GM12874 (cell line): ENCODE results near the gene RPS27L.

ENCODE experiments used
- TF ChIP-seq, protein P1 (sequence below): IDR thresholded peaks from 2 replicates; pipeline ENCODE4 v1.5.1; 2011; ENCODE audit warnings: low read depth, mild to moderate bottlenecking, control low read depth, low read length, moderate library complexity; ENCODE audit not compliant: insufficient read depth

Gene RPS27L

DNA sequence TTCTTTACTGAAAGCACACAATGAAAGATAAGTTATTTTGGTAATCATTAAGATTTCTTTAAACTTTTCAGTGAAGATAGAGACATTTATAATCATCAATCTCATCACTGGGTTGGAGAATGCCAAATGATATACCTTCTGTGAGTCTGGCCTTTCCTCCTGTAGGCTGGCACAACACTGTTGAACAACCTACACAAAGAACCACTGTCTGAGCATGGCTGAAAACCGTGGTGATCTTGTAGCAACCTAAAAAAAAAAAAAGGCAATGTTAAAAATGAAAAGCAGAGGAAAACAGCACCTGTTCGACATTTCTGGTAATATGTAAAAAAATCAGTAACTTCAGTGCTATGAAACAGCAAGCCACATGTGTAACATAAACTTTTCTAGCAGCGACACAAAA lies 1.8 kb downstream of the RPS27L start:
- TF ChIP-seq, protein P1, sequence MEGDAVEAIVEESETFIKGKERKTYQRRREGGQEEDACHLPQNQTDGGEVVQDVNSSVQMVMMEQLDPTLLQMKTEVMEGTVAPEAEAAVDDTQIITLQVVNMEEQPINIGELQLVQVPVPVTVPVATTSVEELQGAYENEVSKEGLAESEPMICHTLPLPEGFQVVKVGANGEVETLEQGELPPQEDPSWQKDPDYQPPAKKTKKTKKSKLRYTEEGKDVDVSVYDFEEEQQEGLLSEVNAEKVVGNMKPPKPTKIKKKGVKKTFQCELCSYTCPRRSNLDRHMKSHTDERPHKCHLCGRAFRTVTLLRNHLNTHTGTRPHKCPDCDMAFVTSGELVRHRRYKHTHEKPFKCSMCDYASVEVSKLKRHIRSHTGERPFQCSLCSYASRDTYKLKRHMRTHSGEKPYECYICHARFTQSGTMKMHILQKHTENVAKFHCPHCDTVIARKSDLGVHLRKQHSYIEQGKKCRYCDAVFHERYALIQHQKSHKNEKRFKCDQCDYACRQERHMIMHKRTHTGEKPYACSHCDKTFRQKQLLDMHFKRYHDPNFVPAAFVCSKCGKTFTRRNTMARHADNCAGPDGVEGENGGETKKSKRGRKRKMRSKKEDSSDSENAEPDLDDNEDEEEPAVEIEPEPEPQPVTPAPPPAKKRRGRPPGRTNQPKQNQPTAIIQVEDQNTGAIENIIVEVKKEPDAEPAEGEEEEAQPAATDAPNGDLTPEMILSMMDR: no peak

DNA sequence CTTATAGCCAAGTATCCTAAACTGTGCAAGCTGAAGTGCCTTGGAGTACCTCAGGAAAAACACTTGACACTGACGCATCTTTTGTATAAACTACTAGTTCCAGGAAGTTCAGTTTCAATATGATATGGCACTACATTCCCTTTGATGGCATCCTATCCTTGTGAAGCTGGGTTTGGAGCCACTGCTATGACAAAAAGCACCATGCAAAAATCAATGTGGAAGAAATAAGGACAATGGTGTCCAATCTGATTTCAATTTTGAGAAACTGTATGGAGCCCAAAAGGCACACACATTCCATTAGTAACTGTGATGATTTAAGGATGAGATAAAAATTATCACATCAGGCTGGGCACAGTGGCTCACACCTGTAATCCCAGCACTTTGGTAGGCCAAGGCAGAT lies 5.6 kb downstream of the RPS27L start:
- TF ChIP-seq, protein P1: no peak

DNA sequence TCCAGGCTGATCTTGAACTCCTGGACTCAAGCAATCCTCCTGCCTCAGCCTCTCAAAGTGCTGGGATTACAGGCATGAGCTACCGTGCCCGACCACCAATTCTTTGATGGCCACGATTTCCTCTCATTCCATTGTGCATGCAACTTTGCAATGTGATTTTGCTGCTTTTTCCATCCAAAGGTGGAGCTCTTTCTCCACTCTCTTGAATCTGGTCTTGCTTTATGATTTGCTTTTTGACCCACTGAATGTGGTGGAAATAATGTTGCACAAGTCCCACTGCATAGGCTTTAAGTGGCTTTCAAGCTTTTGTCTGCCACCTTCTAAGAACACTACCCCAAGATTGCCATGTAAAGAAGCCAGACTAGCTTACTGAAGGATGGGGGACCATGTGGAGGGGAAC lies 10.6 kb downstream of the RPS27L start:
- TF ChIP-seq, protein P1: no peak

DNA sequence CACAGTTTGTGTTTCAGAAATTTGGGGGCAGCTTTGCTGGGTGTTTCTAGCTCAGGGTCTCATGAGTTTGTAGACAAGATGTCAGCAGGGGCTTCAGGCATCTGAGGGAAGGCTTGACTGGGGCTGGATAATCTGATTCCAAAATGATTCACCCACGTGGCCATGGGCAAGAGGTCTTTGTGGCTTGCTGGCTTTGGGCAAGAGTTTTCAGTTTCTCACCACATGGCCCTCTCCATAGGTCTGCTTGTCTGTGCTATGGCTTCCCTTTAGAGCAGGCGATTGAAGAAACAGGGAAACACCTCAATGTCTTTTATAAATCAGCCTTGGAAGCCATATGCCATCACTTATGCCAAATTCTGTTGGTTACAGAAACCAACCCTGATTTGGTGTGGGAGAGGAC lies 11.9 kb downstream of the RPS27L start:
- TF ChIP-seq, protein P1: no peak

DNA sequence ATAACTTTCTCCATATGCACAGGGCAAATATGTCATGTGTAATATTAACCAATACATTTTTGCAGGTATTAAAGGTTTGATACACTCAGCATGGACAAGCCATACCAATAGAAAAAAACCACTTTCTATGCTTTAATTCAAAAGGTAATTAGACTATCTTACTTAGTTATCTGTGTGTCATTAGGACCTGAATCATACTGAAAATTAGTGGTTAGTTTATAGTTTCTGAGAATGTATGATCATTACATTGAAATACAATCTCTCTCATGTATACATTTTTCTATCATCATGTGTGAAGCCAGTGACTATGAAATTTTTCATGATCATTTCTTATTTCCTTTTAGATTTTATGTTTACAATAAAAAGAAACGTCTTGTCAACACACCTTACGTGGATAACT lies 16.3 kb downstream of the RPS27L start:
- TF ChIP-seq, protein P1: no peak

DNA sequence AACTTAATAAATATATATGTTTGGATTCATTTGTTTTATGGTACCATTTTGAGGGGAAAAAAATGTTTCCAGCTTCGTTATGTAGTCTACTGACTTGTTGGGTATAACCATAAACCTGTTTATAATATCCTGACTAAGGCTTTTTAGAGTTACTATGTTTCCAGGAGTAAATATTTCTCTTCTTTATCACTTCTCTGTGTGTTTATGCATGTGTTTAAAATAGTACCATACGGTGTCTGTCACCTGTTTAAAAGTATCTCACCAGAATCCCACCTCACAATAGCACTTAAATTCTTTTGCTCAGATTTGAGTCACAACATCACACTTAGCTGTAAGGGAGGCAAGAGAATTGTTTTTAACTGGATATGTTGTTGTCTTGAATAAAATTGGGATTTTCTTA lies 20.5 kb downstream of the RPS27L start:
- TF ChIP-seq, protein P1: no peak

DNA sequence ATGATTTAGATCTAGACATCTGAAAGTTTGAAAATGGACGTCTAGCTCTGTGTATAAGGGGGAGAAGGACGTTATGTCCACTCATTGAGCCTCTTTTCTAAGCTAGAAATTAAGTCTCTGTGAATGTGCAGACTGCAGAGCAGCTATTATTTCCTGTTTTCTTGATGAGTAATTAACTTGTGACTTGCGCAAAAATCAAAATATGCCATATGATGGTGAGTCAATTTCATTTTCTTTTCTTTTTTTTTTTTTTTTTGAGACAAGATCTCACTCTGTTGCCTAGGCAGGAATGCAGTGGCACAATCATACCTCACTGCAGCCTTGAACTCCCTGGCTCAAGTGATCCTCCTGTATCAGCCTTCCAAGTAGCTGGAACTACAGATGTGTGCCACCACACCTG lies 21.5 kb downstream of the RPS27L start:
- TF ChIP-seq, protein P1: no peak

DNA sequence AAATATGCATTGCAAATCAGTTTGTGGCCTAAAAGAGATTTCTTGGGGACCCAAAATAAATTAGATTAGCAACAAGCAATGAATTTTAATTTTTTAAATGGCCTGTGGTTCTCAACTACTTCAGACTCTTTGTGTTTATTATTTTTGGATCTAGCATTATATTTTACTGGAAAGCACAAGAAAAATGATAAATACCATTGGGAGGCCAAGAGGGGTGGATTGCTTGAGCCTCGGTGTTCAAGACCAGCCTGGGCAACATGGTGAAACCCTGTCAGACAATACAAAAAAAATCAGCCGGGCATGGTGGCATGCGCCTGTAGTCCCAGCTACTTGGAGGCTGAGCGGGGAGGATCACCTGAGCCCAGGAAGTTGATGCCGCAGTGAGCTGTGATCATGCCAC lies 22.0 kb downstream of the RPS27L start:
- TF ChIP-seq, protein P1: no peak
